OCI-LY3 (cell line): ENCODE results near the gene DLG1.

ENCODE experiments used
- H2AFZ ChIP-seq: fragments of 200-600, 300-600 bp; shearing (Covaris generic); 2 replicates; pipeline ENCODE4 v1.6.0; 2014; ENCODE audit warnings: antibody characterized with exemption, low read depth, low read length
- H3K27ac ChIP-seq: fragments of 200-600, 300-600 bp; sonication (generic); 2 replicates; pipeline ENCODE4 v1.5.1; 2014; ENCODE audit warnings: mild to moderate bottlenecking, low read length, moderate library complexity, mixed read lengths
- H3K27me3 ChIP-seq: fragments of 200-600, 300-600 bp; sonication (generic); 2 replicates; pipeline ENCODE4 v1.6.1; 2014; ENCODE audit warnings: low read depth, low read length, mixed read lengths
- H3K36me3 ChIP-seq: fragments of 200-600, 300-600 bp; sonication (generic); replicated peaks from 2 replicates; pipeline ENCODE3; 2014; ENCODE audit warnings: low read depth, low read length, mixed read lengths
- H3K4me1 ChIP-seq: fragments of 300-600, 200-600 bp; sonication (generic); 2 replicates; pipeline ENCODE4 v1.6.1; 2014; ENCODE audit warnings: low read length, mixed read lengths
- H3K4me2 ChIP-seq: fragments of 200-600, 300-600 bp; sonication (generic); 2 replicates; pipeline ENCODE4 v1.6.1; 2014; ENCODE audit warnings: low read length, mixed read lengths
- H3K4me3 ChIP-seq: fragments of 300-600, 200-600 bp; sonication (generic); 2 replicates; pipeline ENCODE4 v1.5.1; 2014; ENCODE audit warnings: antibody characterized with exemption, mild to moderate bottlenecking, low read length, moderate library complexity
- H3K79me2 ChIP-seq: fragments of 300-600, 200-600 bp; shearing (Covaris generic); 2 replicates; pipeline ENCODE4 v1.6.1; 2014; ENCODE audit warnings: mild to moderate bottlenecking, low read length, mixed read lengths
- H3K9ac ChIP-seq: fragments of 300-600, 200-600 bp; shearing (Covaris generic); 2 replicates; pipeline ENCODE4 v1.6.0; 2014; ENCODE audit warnings: mild to moderate bottlenecking, low read length, moderate library complexity
- H3K9me3 ChIP-seq: fragments of 200-600, 300-600 bp; shearing (Covaris generic); 2 replicates; pipeline ENCODE4 v1.6.1; 2014; ENCODE audit warnings: low read length, mixed read lengths; ENCODE audit not compliant: insufficient read depth
- H4K20me1 ChIP-seq: fragments of 200-600, 300-600 bp; sonication (generic); 2 replicates; pipeline ENCODE4 v1.6.1; 2016; ENCODE audit warnings: low read length, mixed read lengths; ENCODE audit not compliant: insufficient read depth
- CTCF ChIP-seq: fragments of 200-600, 300-600 bp; sonication (generic); IDR thresholded peaks from 2 replicates; pipeline ENCODE4 v1.5.1; 2014; ENCODE audit warnings: antibody characterized with exemption, low read length, low read depth
- EZH2phosphoT487 ChIP-seq: fragments of 200-600 bp; shearing (Covaris generic); IDR thresholded peaks from 2 replicates; pipeline ENCODE4 v1.6.1; 2018; ENCODE audit warnings: antibody characterized with exemption, mixed run types, low read depth

Gene DLG1

GRCh38 chr3:197328198-197328597 is 29.8 kb upstream of the DLG1 start:
- no peak overlapping the region for H2AFZ ChIP-seq
- no peaks in the 10 kb centered on the region for H3K79me2 ChIP-seq
- H3K36me3 ChIP-seq: no peaks in the 10 kb centered on the region
- H3K4me1 ChIP-seq: no peaks in the 10 kb centered on the region
- no peak overlapping the region for H3K27ac ChIP-seq
- no peaks in the 10 kb centered on the region for H4K20me1 ChIP-seq
- TF ChIP-seq CTCF (no peak), EZH2phosphoT487 (no peak)
- H3K4me3 ChIP-seq: no peak overlapping the region
- no peaks in the 10 kb centered on the region for H3K9me3 ChIP-seq
- no peaks in the 10 kb centered on the region; the same call in 1 of the 2 replicates for H3K27me3 ChIP-seq
- no peak overlapping the region for H3K4me2 ChIP-seq
- H3K9ac ChIP-seq: no peak overlapping the region

DNA sequence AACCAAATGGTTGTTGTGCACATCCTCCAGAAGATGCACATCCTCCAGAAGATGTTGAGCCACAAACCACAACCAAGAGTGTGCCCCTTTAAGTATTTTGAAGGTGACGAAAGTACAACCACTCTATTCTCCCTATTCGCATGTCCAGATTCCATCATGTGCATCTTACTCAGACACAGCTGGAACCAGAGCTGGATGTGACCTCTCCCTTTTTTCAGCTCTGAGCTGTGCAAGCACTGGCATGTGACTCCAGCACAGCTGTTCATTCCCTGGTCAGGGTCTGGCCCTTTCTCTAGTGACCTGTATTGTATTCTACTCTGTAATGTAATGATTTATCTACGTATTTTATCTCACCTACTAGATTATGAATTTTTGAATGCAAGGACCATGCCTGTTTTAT is 29.3 kb upstream of the DLG1 start:
- TF ChIP-seq EZH2phosphoT487 (no peak), CTCF (no peak)
- no peak overlapping the region for H3K4me3 ChIP-seq
- H3K27ac ChIP-seq: no peak overlapping the region
- no peak overlapping the region for H3K4me2 ChIP-seq
- no peaks in the 10 kb centered on the region for H3K36me3 ChIP-seq
- no peak overlapping the region for H3K9ac ChIP-seq
- H3K27me3 ChIP-seq: no peaks in the 10 kb centered on the region; the same call in 1 of the 2 replicates
- no peaks in the 10 kb centered on the region for H3K79me2 ChIP-seq
- H4K20me1 ChIP-seq: no peaks in the 10 kb centered on the region
- H3K9me3 ChIP-seq: no peaks in the 10 kb centered on the region
- H2AFZ ChIP-seq: no peak overlapping the region
- H3K4me1 ChIP-seq: no peaks in the 10 kb centered on the region

DNA sequence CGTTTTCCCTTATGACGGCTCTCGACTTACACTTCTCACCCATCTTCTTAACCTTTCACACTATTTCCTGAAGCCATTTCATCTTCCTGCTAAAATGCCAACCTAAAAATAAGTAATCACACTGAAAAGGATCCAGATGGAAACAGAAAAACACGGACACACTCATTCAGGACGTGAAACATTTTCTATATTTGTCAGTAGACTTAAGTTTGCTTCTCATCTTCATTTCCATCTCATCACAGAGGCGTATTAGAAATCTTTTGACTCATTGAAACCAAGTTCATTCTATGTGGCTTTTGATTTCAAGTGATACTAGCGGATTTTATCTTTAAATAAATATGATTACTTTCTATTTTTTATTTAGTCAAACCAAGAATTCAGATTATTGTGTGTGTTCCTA is 27.4 kb upstream of the DLG1 start:
- Histone ChIP-seq H3K4me2 (no peak overlapping the region), H3K79me2 (no peaks in the 10 kb centered on the region), H3K9me3 (no peaks in the 10 kb centered on the region), H3K4me1 (no peaks in the 10 kb centered on the region), H3K36me3 (no peaks in the 10 kb centered on the region), H3K27me3 (peaks cover 3% of the 10 kb centered on the region), H4K20me1 (no peaks in the 10 kb centered on the region), H3K4me3 (no peak overlapping the region), H3K9ac (no peak overlapping the region), H3K27ac (no peak overlapping the region), H2AFZ (no peak overlapping the region)
- TF ChIP-seq CTCF (no peak), EZH2phosphoT487 (no peak)

GRCh38 chr3:197322149-197322548 is 23.7 kb upstream of the DLG1 start:
- no peaks in the 10 kb centered on the region for H3K4me1 ChIP-seq
- H3K4me2 ChIP-seq: no peak overlapping the region
- TF ChIP-seq EZH2phosphoT487 (no peak), CTCF (no peak)
- no peaks in the 10 kb centered on the region for H4K20me1 ChIP-seq
- H3K79me2 ChIP-seq: no peaks in the 10 kb centered on the region
- no peaks in the 10 kb centered on the region for H3K9me3 ChIP-seq
- no peak overlapping the region for H3K4me3 ChIP-seq
- peaks cover 30% of the 10 kb centered on the region for H3K27me3 ChIP-seq
- no peak overlapping the region for H3K27ac ChIP-seq
- H3K36me3 ChIP-seq: no peaks in the 10 kb centered on the region
- H2AFZ ChIP-seq: no peak overlapping the region
- no peak overlapping the region for H3K9ac ChIP-seq
